ENCODE data around the gene EIF2A.
"Not testable (repeated sequence)": the region's sequence is repeated elsewhere in the genome, so short reads cannot be mapped to it uniquely, and the experiment has no call there.

EIF2A gene

GRCh38 chr3:150544041-150544440 lies 2.5 kb upstream of the EIF2A start:
- peak; percentile 22 for DNase-seq

DNA sequence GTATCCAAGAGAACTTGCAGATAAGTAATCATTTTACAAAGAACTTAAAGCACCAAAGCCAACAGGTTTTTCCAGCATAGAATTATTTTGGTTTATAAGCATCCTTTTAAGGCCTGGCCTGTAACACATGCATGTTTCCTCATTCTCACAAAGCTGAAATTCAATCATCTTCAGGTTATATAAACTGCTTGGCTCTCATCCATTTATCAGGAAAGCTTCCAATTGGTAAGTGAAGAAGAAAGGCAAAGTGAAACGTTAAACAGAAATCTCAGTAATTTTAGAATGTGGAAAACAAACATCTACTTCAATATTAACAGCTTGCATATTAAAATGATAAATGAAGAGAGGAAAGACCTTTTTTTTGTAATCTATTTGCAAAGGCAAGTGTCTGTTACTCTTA lies 1.9 kb upstream of the EIF2A start:
- no peak for DNase-seq

- DNase-seq: peak; percentile 34
Measured at GRCh38 chr3:150545419-150546225, 965 bp upstream of the EIF2A start.

DNA sequence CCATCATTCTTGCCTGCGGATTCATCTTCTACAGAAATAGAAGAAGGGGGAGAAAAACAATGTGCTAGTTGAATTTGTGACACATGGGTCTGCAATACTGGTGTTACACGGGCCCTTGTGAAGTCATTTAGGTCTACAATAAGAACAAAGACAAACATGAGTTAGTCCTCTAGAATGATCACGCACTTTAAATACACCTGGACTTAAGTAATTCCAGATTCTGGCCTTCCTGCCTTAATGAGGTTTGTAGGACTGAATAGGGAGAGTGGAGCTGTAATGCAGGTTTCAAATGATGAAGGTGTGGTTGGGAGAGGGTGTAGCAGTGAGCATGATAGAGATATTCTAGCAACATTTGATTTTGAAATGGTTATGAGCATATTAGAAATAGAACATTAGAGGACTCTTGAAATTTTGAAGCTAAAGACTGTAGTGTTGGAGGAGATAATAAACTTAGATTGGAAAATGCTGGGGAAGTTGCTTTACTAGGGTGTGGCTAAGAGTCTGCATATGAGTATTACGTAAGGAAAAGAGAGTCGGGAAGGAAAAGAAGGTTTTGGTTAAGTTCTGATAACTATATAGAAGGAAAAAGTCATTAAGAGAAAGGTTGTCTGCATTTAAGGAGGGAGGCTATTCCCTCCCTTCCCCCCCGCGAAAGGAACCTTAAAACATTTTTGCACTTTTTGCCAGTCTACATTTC lies 606 bp downstream of the EIF2A start:
- no peak for DNase-seq

GRCh38 chr3:150555859-150556436 lies 9.4 kb downstream of the EIF2A start:
- no peak for DNase-seq

- no peak for DNase-seq
Measured at GRCh38 chr3:150556792-150557191, 10.2 kb downstream of the EIF2A start.

- DNase-seq: no peak
Measured at GRCh38 chr3:150557725-150558124, 11.1 kb downstream of the EIF2A start.

DNA sequence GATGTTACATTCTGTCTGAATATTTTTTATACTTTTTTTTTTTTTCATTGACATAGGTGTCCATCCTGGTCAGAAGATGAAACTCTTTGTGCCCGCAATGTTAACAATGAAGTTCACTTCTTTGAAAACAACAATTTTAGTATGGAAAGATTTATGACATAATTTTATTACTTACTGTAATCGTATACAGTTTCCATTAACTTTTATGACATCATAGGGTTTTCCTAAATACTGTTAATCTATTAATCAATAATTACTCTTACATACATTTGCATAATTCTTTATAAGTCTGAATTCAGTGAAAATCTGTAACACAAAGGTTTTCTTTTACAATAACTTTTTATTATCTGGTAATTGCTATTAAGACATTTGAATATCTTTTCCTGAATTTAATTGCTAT lies 17.7 kb downstream of the EIF2A start:
- no peak for DNase-seq

DNA sequence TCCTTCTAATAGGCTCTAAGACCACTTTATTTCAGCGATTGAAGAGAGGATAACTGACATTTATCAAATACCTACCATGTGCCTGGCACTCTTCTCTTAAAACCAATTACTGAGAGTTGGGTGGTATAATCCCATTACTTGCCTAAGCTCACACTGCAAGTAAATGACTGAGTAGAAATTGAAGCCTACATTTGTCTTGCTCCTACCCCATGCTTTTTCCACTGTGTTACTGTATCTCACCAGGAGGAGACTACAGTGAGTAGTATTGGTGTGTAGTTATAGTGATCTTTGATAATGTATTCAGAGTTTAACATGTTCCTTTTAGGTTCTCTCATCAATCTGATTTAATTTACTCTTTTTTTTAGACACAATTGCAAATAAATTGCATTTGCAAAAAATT lies 20.7 kb downstream of the EIF2A start:
- DNase-seq: no peak

- DNase-seq: no peak
Measured at GRCh38 chr3:150577855-150578254, 31.3 kb downstream of the EIF2A start.

DNA sequence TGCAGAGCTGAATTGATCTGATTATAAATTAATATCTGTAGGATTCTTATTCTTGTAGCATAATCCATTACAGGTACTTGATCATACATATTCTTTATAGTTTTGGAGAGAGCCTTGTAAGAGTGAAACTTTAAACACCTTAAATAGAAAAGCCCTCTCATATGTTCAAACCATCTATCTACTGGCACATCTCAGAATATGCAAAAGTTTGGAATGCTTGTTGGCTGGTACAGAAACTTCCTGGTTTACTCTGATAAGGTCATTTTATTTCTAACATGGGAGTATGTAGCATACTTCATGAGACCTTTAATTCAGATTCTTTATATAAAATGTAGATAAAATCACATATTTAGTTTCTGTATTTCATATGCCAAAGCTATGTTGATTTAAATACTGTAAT lies 34.6 kb downstream of the EIF2A start:
- no peak for DNase-seq

DNA sequence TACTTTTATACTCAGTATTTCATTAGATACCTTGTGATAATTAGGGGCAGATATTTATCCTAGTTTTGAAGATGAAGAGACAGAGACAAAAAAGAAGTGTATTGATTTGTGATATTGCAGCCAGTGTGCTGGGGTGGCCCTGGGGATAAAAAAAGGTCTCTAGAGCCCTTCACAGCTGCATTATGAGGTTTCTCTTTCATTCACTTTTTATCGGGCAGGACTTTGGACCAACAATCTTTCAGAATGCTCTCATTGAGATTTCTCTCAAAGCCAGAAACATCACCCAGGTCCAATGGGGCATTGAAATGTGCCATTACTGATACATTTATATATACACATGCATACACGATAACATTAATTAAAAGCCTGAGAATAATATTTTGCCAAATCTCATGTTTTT lies 36.0 kb downstream of the EIF2A start:
- no peak for DNase-seq

GRCh38 chr3:150583028-150583427 lies 36.4 kb downstream of the EIF2A start:
- DNase-seq: peak; percentile 50

- no peak for DNase-seq
Measured at GRCh38 chr3:150588027-150588830, 41.6 kb downstream of the EIF2A start.

GRCh38 chr3:150589759-150590158 lies 43.2 kb downstream of the EIF2A start:
- DNase-seq: no peak

DNA sequence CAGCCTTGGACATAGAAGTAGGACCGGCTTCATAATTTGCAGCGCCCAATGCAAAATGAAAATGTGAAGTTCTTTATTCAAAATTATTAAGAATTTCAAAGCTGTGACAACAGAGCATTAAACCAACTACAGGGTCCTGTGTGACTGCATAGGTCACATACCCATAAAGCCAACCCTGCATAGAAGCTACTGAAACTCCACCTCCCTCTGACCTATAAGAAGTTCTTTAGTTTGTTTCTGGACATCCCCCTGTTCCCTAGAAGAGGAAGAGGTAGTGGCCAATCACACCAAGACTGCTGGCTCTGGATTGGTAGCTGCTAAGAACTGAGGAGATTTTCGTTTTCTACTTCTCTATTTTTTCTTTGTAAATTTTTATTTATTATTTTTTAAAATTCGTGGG lies 47.6 kb downstream of the EIF2A start:
- no peak for DNase-seq

DNA sequence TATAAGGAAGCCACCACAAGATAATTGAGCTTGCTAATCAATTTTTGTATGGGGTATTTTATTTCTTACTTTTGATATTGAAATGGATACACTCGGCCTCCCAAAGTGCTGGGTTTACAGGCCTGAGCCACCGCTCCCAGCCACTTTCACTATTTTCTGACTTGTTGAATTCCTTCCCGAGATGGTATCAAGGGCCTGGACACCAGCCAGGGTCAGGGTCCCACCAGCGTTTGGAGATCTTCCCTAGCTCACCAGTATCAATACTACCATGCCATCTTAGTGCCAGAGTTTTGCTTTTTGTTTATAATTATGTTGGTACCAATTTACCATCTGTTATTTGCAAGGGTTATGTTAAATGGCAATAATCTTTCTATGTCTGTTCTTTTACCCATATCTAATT lies 51.1 kb downstream of the EIF2A start:
- DNase-seq: no peak

DNA sequence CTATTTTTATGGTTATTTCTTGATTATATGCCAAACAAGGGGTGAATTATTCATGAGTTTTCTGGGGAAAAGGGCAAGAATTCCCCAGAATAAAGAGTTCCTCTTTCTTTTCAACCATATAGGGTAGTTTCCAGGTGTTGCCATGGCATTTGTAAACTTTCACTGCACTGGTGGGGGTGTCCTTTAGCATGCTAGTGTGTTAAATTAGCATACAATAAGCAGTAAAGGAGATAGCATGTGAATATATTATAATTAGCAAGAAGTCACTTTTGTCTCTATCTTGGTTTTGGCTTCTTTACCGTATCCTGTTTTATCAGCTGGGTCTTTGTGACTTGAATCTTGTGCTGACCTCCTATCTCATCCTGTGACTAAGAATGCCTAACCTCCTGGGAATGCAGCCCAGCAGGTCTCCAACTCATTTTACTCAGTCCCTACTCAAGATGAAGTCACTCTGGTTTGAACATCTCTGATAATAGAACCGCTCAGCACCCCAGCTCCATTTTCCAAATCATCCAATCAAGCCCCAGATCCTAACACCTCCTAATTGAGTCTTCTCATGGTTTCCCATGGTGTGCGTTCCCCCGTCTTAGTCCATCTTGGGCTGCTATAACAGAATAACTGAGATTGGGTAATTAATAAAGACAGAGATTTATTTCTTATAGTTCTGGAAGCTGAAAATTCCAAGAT lies 53.2 kb downstream of the EIF2A start:
- no peak for DNase-seq

- not testable (repeated sequence) for DNase-seq
Measured at GRCh38 chr3:150600647-150601530, 54.3 kb downstream of the EIF2A start.

GRCh38 chr3:150602426-150603152 lies 56.0 kb downstream of the EIF2A start:
- no peak for DNase-seq
